H1 (cell line): Measurements from ENCODE around the gene MYO16. TPM values are rescaled to one million over a fixed set of nuclear protein-coding genes. Genes with fewer than 3 reads are reported as not detected.

Source experiments
- ASH2L ChIP-seq: fragments of 200-600, 300-600 bp; sonication (generic); IDR thresholded peaks from one replicate; pipeline ENCODE4 v1.7.1; 2017; ENCODE audit warnings: low read length
- CBX5 ChIP-seq: fragments of 300-800, 300-1000 bp; sonication (generic); IDR thresholded peaks from 2 replicates; pipeline ENCODE4 v1.7.1; 2016; ENCODE audit warnings: antibody characterized with exemption, low read length, low read depth
- JUN ChIP-seq: IDR thresholded peaks from 2 replicates; pipeline ENCODE4 v1.6.1; 2011; ENCODE audit warnings: low read depth, mild to moderate bottlenecking, improper control_type of control experiment, low read length
- POLR2AphosphoS5 ChIP-seq: IDR thresholded peaks from 2 replicates; pipeline ENCODE4 v1.6.1; 2011; ENCODE audit warnings: low read depth, low read length
- RFX5 ChIP-seq: IDR thresholded peaks from 2 replicates; pipeline ENCODE4 v1.6.1; 2011; ENCODE audit warnings: low read depth, low read length, improper control_type of control experiment, borderline replicate concordance
- SUZ12 ChIP-seq: fragments of 200-600 bp; sonication (generic); IDR thresholded peaks from 2 replicates; pipeline ENCODE4 v1.6.1; 2012; ENCODE audit warnings: mild to moderate bottlenecking, inconsistent platforms, low read length, moderate library complexity, mixed read lengths
- TBP ChIP-seq: IDR thresholded peaks from 2 replicates; pipeline ENCODE4 v1.6.1; 2011; ENCODE audit warnings: low read depth, low read length, improper control_type of control experiment
- polyA plus RNA-seq, 7 experiments: library from polyadenylated mRNA; depleted of rRNA in 3 of 7; stranded (reverse) in 5 of 7; unstranded in 2 of 7; fragments of >200 nt in 5 of 7; fragments of 200-250 nt in 2 of 7; gene quantifications; 1 replicate in 5 of 7; 2 replicates in 1 of 7; 4 replicates in 1 of 7; pipeline versions ENCODE4 v1.2.1 to v1.2.3, GENCODE V29; 2011 to 2013; ENCODE audit warnings: missing spikeins in 2 of 7, mixed read lengths in 2 of 7
- total RNA-seq: library from RNA; stranded (reverse); fragmentation: NEBNext Ultra II Directional; extraction: Animal tissue kit (Norgen Biotek cat#: 25700); gene quantifications from 2 replicates; pipeline ENCODE4 v1.2.1, GENCODE V29; 2021
- TF ChIP-seq, protein P1 (sequence below): fragments of 300-600 bp; sonication (generic); IDR thresholded peaks from 2 replicates; pipeline ENCODE4 v1.7.1; 2012; ENCODE audit warnings: low read length, moderate library complexity, mild to moderate bottlenecking, inconsistent platforms; ENCODE audit not compliant: insufficient replicate concordance
- TF ChIP-seq, protein P2 (sequence below): IDR thresholded peaks from 2 replicates; pipeline ENCODE4 v1.6.1; 2011; ENCODE audit warnings: low read length, improper control_type of control experiment

MYO16 gene
- total and polyA plus RNA-seq, 2 of the 8 experiments (the other 6 are each of a cell fraction or from before 2014, with no cell fraction given) = 0.02 to 0.22 TPM

DNA sequence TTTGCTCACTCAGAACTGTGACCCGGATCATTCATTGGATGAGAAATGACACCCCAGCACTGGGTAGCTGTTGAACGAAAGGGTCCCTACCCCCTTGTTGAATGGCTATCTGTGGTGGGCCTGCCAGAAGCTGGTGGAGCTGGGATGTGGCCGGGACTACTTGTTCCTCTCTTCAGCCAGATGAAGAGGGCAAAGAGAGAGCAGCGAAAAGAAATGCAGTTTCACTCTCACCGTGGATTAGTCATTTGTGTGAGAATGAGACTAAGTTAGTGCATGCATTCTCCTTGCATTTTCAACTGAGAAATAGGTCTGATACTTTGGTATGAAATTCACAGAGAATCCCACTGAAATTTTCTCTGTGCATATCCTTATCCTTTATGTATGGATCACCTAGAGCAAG, 603.9 kb downstream of the MYO16 start (continued):
- TF ChIP-seq, protein P1, sequence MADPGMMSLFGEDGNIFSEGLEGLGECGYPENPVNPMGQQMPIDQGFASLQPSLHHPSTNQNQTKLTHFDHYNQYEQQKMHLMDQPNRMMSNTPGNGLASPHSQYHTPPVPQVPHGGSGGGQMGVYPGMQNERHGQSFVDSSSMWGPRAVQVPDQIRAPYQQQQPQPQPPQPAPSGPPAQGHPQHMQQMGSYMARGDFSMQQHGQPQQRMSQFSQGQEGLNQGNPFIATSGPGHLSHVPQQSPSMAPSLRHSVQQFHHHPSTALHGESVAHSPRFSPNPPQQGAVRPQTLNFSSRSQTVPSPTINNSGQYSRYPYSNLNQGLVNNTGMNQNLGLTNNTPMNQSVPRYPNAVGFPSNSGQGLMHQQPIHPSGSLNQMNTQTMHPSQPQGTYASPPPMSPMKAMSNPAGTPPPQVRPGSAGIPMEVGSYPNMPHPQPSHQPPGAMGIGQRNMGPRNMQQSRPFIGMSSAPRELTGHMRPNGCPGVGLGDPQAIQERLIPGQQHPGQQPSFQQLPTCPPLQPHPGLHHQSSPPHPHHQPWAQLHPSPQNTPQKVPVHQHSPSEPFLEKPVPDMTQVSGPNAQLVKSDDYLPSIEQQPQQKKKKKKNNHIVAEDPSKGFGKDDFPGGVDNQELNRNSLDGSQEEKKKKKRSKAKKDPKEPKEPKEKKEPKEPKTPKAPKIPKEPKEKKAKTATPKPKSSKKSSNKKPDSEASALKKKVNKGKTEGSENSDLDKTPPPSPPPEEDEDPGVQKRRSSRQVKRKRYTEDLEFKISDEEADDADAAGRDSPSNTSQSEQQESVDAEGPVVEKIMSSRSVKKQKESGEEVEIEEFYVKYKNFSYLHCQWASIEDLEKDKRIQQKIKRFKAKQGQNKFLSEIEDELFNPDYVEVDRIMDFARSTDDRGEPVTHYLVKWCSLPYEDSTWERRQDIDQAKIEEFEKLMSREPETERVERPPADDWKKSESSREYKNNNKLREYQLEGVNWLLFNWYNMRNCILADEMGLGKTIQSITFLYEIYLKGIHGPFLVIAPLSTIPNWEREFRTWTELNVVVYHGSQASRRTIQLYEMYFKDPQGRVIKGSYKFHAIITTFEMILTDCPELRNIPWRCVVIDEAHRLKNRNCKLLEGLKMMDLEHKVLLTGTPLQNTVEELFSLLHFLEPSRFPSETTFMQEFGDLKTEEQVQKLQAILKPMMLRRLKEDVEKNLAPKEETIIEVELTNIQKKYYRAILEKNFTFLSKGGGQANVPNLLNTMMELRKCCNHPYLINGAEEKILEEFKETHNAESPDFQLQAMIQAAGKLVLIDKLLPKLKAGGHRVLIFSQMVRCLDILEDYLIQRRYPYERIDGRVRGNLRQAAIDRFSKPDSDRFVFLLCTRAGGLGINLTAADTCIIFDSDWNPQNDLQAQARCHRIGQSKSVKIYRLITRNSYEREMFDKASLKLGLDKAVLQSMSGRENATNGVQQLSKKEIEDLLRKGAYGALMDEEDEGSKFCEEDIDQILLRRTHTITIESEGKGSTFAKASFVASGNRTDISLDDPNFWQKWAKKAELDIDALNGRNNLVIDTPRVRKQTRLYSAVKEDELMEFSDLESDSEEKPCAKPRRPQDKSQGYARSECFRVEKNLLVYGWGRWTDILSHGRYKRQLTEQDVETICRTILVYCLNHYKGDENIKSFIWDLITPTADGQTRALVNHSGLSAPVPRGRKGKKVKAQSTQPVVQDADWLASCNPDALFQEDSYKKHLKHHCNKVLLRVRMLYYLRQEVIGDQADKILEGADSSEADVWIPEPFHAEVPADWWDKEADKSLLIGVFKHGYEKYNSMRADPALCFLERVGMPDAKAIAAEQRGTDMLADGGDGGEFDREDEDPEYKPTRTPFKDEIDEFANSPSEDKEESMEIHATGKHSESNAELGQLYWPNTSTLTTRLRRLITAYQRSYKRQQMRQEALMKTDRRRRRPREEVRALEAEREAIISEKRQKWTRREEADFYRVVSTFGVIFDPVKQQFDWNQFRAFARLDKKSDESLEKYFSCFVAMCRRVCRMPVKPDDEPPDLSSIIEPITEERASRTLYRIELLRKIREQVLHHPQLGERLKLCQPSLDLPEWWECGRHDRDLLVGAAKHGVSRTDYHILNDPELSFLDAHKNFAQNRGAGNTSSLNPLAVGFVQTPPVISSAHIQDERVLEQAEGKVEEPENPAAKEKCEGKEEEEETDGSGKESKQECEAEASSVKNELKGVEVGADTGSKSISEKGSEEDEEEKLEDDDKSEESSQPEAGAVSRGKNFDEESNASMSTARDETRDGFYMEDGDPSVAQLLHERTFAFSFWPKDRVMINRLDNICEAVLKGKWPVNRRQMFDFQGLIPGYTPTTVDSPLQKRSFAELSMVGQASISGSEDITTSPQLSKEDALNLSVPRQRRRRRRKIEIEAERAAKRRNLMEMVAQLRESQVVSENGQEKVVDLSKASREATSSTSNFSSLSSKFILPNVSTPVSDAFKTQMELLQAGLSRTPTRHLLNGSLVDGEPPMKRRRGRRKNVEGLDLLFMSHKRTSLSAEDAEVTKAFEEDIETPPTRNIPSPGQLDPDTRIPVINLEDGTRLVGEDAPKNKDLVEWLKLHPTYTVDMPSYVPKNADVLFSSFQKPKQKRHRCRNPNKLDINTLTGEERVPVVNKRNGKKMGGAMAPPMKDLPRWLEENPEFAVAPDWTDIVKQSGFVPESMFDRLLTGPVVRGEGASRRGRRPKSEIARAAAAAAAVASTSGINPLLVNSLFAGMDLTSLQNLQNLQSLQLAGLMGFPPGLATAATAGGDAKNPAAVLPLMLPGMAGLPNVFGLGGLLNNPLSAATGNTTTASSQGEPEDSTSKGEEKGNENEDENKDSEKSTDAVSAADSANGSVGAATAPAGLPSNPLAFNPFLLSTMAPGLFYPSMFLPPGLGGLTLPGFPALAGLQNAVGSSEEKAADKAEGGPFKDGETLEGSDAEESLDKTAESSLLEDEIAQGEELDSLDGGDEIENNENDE = no peak
- no peak for TF ChIP-seq ASH2L
- TF ChIP-seq POLR2AphosphoS5 = no peak
- TF ChIP-seq TBP = no peak
- TF ChIP-seq SUZ12 = no peak
- TF ChIP-seq CBX5 = no peak
- TF ChIP-seq JUN = no peak
- TF ChIP-seq RFX5 = no peak
- TF ChIP-seq, protein P2, sequence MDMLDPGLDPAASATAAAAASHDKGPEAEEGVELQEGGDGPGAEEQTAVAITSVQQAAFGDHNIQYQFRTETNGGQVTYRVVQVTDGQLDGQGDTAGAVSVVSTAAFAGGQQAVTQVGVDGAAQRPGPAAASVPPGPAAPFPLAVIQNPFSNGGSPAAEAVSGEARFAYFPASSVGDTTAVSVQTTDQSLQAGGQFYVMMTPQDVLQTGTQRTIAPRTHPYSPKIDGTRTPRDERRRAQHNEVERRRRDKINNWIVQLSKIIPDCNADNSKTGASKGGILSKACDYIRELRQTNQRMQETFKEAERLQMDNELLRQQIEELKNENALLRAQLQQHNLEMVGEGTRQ = no peak
